Upper lobe of left lung (tissue), 4 donors: Measurements from ENCODE around the gene GLI3.

Experiments
- CTCF ChIP-seq, 6 experiments: fragments of 450-650 bp in 4 of 6; fragments of 200-600 bp in 2 of 6; sonication (generic) in 2 of 6; IDR thresholded peaks; one replicate each; pipeline ENCODE4 v1.5.1; 2016 to 2019; ENCODE audit warnings: antibody characterized with exemption in 6 of 6
- EP300 ChIP-seq, 4 donors: sonication (generic); formaldehyde crosslinking; IDR thresholded peaks; one replicate each; pipeline ENCODE4 v1.5.1; 2017; ENCODE audit warnings: antibody characterized with exemption in 4 of 4, control low read depth in 2 of 4
- POLR2A ChIP-seq, 4 donors: fragments of 450-650 bp; IDR thresholded peaks; one replicate each; pipeline ENCODE4 v1.5.1; 2016 to 2017; ENCODE audit warnings: antibody characterized with exemption in 4 of 4, mild to moderate bottlenecking in 2 of 4
- POLR2AphosphoS5 ChIP-seq, 2 donors: sonication (generic); formaldehyde crosslinking; IDR thresholded peaks; one replicate each; pipeline ENCODE4 v1.5.1; 2017; ENCODE audit warnings: antibody characterized with exemption in 2 of 2

GRCh38 chr7:42283553-42283952 is 46.5 kb upstream of the GLI3 start:
- TF ChIP-seq EP300 (IDR thresholded peaks at IDR 0.05), result no peak
- no peak for TF ChIP-seq CTCF (IDR thresholded peaks at IDR 0.05)
- TF ChIP-seq POLR2A (IDR thresholded peaks at IDR 0.05), result no peak
- no peak for TF ChIP-seq POLR2AphosphoS5 (IDR thresholded peaks at IDR 0.05)
